AG04450 (cell line): ENCODE measurements around the gene SYP. TPM values are rescaled to one million over a fixed set of nuclear protein-coding genes. Genes with fewer than 3 reads are reported as not detected.
"Not testable (repeated sequence)": the region's sequence is repeated elsewhere in the genome, so short reads cannot be mapped to it uniquely, and the experiment has no call there.

ENCODE experiments used
- CTCF ChIA-PET: fragments of 300-600, 350-600 bp; formaldehyde crosslinking; extraction: SDS; loops from one replicate; lab custom pipeline; 2022; ENCODE audit warnings: antibody characterized with exemption, inconsistent platforms; lab: Charles Lee
- POLR2A ChIA-PET: fragments of 350-600 bp; formaldehyde crosslinking; extraction: SDS; loops from one replicate; lab custom pipeline; 2021; ENCODE audit warnings: antibody characterized with exemption, inconsistent platforms; lab: Yijun Ruan, JAX
- DNase-seq: peaks from one replicate; pipeline ENCODE4 v3.0.0-alpha.2; 2011; ENCODE audit warnings: low read depth, low spot score
- H3K27ac ChIP-seq: one replicate; pipeline ENCODE4 v1.5.1; 2012; ENCODE audit warnings: low read depth, low read length, control low read depth
- H3K27me3 ChIP-seq: one replicate; pipeline ENCODE4 v1.6.0; 2012; ENCODE audit warnings: low read length; ENCODE audit not compliant: control insufficient read depth, insufficient read depth
- H3K4me3 ChIP-seq: 2 replicates; pipeline ENCODE4 v1.5.1; 2011; ENCODE audit warnings: mild to moderate bottlenecking, low read depth, low read length, control low read depth
- H3K9me3 ChIP-seq: 2 replicates; pipeline ENCODE4 v1.5.1; 2012; ENCODE audit warnings: low read length; ENCODE audit not compliant: control insufficient read depth, insufficient read depth
- CTCF ChIP-seq: IDR thresholded peaks from 2 replicates; pipeline ENCODE4 v1.5.1; 2011; ENCODE audit warnings: low read depth, low read length, control low read depth, inconsistent platforms
- polyA plus RNA-seq: library from polyadenylated mRNA; depleted of rRNA; stranded (reverse); fragments of >200 nt; gene quantifications from 2 replicates; pipeline ENCODE4 v1.2.3, GENCODE V29; 2011; rRNA removed
- small RNA-seq: library from RNA; depleted of rRNA; stranded (forward); fragments of <200 nt; gene quantifications from one replicate; pipeline ENCODE3, GENCODE V24; 2012; ENCODE audit warnings: low read depth; ENCODE audit not compliant: insufficient read length

Gene SYP
- polyA plus RNA-seq, 1 experiment: 0.07 TPM

DNA sequence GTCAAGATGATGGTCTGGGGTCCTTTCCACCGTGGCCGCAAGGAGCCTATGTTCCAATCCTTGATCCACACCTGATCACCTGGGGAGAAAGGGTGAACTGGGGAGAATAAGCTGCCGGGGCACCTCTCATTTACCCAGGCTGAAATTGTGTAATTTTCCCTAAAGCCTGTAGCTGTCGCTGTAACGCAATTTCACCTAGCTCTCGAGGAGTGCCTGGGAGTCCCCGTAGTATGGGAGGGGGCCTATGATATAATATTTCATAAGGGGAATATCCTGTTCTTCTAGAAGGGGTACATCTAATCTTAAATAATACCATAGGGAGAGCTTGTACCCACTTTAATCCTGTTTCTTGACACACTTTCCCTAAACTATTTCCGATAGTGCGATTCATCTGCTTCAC is 57.7 kb downstream of the SYP start:
- POLR2A ChIA-PET, H3K27me3 ChIP-seq, H3K9me3 ChIP-seq, H3K4me3 ChIP-seq, H3K27ac ChIP-seq, DNase-seq: not testable (repeated sequence)
- peak; percentile 33; the same call in 1 of the 2 replicates for TF ChIP-seq CTCF
- CTCF ChIA-PET: interaction anchor here (0.6 to 1.5 kb wide), 2 partner anchors 13 to 548 kb away, joined by 3 to 9 read pairs; no protein-coding TSS in a partner anchor

GRCh38 chrX:49139713-49140112 is 60.3 kb downstream of the SYP start:
- POLR2A ChIA-PET: no interaction called here
- CTCF ChIA-PET: interaction anchor here (1.4 kb wide), 1 partner anchor 16 kb away, joined by 5 read pairs; no protein-coding TSS in a partner anchor

More at GRCh38 chrX:49139713-49140112, 60.3 kb downstream of the SYP start:
- H3K27ac ChIP-seq: no peak overlapping the region
- DNase-seq: no peak
- TF ChIP-seq CTCF: no peak
- no peaks in the 10 kb centered on the region for H3K27me3 ChIP-seq
- H3K9me3 ChIP-seq: peaks cover 4% of the 10 kb centered on the region; the same call in 1 of the 2 replicates
- no peak overlapping the region for H3K4me3 ChIP-seq

Small RNA genes within 50 kb of the gene (small RNA-seq; reads per million reads assigned to genes)
- gene RN7SL262P: not detected

Other genes with a start within 250 kb of the SYP start
- 51.3 and 52.0 TPM in 2 replicates for gene OTUD5, start 242.6 kb downstream of the SYP start, polyA plus RNA-seq
- gene KCND1, start 228.3 kb downstream of the SYP start, polyA plus RNA-seq: 1.2 and 1.5 TPM in 2 replicates
- 24.3 and 25.0 TPM in 2 replicates for gene GRIPAP1, start 197.9 kb downstream of the SYP start, polyA plus RNA-seq
- gene TFE3, start 156.8 kb downstream of the SYP start, polyA plus RNA-seq: 28.4 and 42.0 TPM in 2 replicates
- gene CCDC120, start 141.2 kb downstream of the SYP start, polyA plus RNA-seq: 0.83 and 1.0 TPM in 2 replicates
- 27.6 and 41.2 TPM in 2 replicates for gene PRAF2, start 126.2 kb downstream of the SYP start, polyA plus RNA-seq
- 78.4 and 96.1 TPM in 2 replicates for gene WDR45, start 120.3 kb downstream of the SYP start, polyA plus RNA-seq
- 20.3 and 21.9 TPM in 2 replicates for gene GPKOW, start 76.5 kb downstream of the SYP start, polyA plus RNA-seq
- 0.40 and 0.82 TPM in 2 replicates for gene MAGIX, start 37.4 kb downstream of the SYP start, polyA plus RNA-seq
- 66.7 and 79.6 TPM in 2 replicates for gene PLP2, start 28.3 kb downstream of the SYP start, polyA plus RNA-seq
- 3.6 and 4.1 TPM in 2 replicates for gene PRICKLE3, start 13.8 kb downstream of the SYP start, polyA plus RNA-seq
- not detected in 2 replicates for gene CACNA1F, start 33.1 kb upstream of the SYP start, polyA plus RNA-seq
- 5.7 and 9.6 TPM in 2 replicates for gene CCDC22, start 35.3 kb upstream of the SYP start, polyA plus RNA-seq
- 0.09 TPM in 1 of 2 replicates, not detected in the other for gene FOXP3, start 64.5 kb upstream of the SYP start, polyA plus RNA-seq
- 1.1 and 2.4 TPM in 2 replicates for gene PPP1R3F, start 69.6 kb upstream of the SYP start, polyA plus RNA-seq
- not detected in 2 replicates for gene GAGE10, start 103.5 kb upstream of the SYP start, polyA plus RNA-seq
- gene GAGE12J, start 121.8 kb upstream of the SYP start, polyA plus RNA-seq: not detected in 2 replicates
- gene GAGE13, start 131.4 kb upstream of the SYP start, polyA plus RNA-seq: not detected in 2 replicates